ENCODE results near the gene GCK.

DNA sequence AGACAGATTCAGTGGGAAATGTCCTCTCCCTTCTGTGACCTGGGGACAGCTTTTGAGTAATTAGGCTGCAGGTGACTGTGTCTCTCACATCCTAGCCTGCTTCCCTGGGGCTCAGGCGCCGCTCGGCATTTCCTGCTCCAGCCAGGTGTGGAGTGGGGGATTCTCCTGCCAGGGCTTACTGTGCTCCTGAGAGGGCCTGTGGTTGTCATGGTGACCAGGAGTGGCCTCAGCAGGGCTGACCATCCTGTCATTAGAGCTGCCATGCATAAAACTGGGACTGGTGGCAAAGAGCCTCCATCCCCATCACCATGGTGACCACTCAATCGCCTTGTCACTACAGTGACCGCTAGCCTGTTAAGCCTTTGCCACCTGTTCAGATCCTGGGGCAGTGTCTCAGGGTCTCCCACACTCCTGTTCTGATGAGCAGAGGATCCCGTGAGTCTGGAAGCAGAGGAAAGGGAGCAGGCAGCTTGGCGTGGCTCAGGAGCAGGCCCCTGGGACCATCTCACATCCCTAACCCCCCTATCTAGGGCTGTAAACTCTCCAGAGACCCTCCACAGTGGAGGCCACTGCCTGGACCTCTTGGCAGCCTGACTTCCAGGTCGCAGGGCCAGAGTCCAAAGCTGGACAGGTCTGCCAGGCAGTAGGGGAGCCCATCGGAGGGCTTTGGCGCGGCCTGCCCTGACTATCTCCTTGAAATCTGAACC is at the start of gene GCK:
- TF ChIP-seq, protein P1, sequence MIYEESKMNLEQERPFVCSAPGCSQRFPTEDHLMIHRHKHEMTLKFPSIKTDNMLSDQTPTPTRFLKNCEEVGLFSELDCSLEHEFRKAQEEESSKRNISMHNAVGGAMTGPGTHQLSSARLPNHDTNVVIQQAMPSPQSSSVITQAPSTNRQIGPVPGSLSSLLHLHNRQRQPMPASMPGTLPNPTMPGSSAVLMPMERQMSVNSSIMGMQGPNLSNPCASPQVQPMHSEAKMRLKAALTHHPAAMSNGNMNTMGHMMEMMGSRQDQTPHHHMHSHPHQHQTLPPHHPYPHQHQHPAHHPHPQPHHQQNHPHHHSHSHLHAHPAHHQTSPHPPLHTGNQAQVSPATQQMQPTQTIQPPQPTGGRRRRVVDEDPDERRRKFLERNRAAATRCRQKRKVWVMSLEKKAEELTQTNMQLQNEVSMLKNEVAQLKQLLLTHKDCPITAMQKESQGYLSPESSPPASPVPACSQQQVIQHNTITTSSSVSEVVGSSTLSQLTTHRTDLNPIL (CRISPR knock-in tag; IDR thresholded peaks at IDR 0.05; ENCODE audit: low read depth) = no peak
- no peak for TF ChIP-seq GLIS3 (CRISPR knock-in tag; IDR thresholded peaks at IDR 0.05)
- no peak for TF ChIP-seq TOX (CRISPR knock-in tag; IDR thresholded peaks at IDR 0.05; ENCODE audit: borderline replicate concordance)
- TF ChIP-seq ZNF8 (CRISPR knock-in tag; IDR thresholded peaks at IDR 0.05) = no peak
- no peak for TF ChIP-seq RARB (CRISPR knock-in tag; IDR thresholded peaks at IDR 0.05)
- TF ChIP-seq ZFP30 (CRISPR knock-in tag; IDR thresholded peaks at IDR 0.05) = no peak
